EH (cell line): ENCODE data around the gene DCLK3.

ENCODE experiments used
- DNase-seq: peaks from one replicate; pipeline ENCODE4 v3.0.0-alpha.2; 2015; ENCODE audit warnings: low read depth

DCLK3 gene

DNA sequence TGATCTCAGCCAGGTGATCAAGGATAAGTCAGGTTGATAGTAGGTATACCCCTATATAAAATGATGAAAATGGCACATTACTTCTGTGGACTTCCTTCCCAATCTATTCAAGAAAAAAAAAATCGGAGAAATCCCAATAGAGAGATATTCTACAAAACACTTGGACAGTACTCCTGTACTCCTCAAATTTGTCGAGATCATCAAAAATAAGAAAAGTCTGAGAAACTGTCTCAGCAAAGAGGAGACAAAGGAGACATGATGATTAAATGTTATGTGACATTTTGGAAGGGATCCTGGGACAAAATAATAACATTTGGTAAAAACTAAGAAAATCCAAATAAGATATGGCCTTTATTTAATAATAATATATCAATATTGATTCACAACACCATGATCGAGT lies 94.6 kb downstream of the DCLK3 start:
- no peak for DNase-seq

DNA sequence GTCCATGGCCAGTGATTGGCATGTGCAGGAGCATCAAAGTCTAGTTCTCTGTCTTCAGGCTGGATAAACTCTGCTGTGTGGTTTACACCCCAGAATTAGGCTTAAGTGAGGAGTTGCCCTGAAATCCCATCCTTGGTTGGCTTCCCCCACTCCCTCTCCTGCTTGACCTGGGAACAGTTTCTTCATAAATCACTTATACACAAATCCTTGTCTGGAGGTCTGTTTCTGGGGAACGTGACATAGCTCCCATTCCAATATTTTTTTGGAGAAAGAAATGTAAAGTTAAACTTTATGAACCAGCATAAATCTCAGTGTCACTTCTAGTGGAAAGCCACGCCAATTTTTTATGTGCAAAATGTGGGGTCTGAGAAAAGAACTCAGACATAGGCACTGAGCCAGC lies 98.2 kb downstream of the DCLK3 start:
- no peak for DNase-seq

DNA sequence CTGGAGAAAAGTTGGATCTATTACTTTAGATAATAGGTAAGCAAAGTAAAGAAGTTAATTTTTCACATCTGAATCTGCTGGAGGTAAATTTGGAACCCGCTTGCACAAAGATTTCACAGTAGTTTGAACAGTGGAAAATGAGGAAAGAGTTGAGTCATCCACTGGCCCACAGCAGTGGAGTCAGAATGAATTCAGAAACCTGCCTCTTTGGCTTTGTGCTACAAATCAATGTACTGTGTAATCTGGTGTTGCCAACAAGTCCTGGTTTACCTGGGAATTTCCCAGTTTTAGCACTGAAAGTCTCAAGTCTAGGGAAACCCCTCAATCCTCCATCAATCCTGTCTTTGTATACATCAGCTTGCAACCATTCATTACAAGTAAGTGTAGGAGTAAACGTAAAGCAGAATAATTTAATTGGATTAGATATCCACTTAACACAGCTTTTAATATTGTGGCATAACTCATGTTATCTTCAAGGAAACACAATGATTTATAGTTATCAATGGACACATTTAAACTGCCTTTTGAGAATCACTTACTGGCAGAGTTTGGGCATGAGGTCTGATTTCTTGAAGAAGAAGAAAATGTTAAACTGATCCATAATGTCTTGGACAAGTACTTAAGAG lies 100.6 kb downstream of the DCLK3 start:
- DNase-seq = peak; percentile 9

DNA sequence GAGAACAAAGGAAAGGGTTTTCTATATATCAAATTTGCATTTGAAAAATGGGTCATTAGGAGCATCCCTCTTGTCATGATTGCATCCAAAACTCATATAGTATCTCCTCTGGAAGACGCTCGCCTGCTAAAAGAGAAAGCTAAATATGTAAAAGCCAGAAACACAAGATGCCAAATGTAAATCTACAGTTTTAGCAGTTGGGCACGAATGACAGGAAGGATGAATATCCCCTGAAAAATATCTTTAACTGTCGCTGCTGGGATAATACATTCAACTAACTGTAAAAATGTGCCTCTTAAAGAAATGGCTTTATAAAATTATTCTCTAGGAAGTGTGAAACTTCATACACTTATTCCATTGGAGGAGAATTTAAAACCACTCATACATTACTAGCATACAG lies 101.7 kb downstream of the DCLK3 start:
- DNase-seq = no peak
